Transverse colon (tissue), 4 donors: ENCODE measurements around the gene SULT1A4. TPM values are rescaled to one million over a fixed set of nuclear protein-coding genes. Genes with fewer than 3 reads are reported as not detected.
"Not testable (repeated sequence)": the region's sequence is repeated elsewhere in the genome, so short reads cannot be mapped to it uniquely, and the experiment has no call there.

Source experiments
- DNase-seq: peaks from one replicate; pipeline ENCODE4 v3.0.0-alpha.2; 2019
- H3K27ac ChIP-seq, 4 donors: fragments of 200-600 bp; sonication (generic); 2 replicates each; pipeline ENCODE4 v1.5.1; 2016 to 2018; ENCODE audit warnings: inconsistent platforms in 4 of 4
- H3K27me3 ChIP-seq: fragments of 200-600 bp; sonication (generic); 2 replicates; pipeline ENCODE4 v1.5.1; 2017; ENCODE audit warnings: inconsistent platforms
- H3K36me3 ChIP-seq, 4 donors: fragments of 200-600 bp; sonication (generic); 2 replicates each; pipeline ENCODE4 v1.5.1; 2017 to 2019; ENCODE audit warnings: inconsistent platforms in 4 of 4
- H3K4me1 ChIP-seq, 4 donors: fragments of 200-600 bp; sonication (generic); 2 replicates each; pipeline ENCODE4 v1.5.1; 2017 to 2020; ENCODE audit warnings: inconsistent platforms in 4 of 4
- H3K4me3 ChIP-seq, 4 donors: fragments of 200-600 bp; sonication (generic); 1 replicate in 1 of 4; 2 replicates in 3 of 4; pipeline versions ENCODE4 v1.5.1 to v1.6.1; 2017 to 2019; ENCODE audit warnings: inconsistent platforms in 4 of 4
- H3K9me3 ChIP-seq, 2 donors: fragments of 200-600 bp; sonication (generic); 2 replicates each; pipeline ENCODE4 v1.5.1; 2017 to 2019; ENCODE audit warnings: inconsistent platforms in 2 of 2
- WGBS, 2 donors: methylation state at CpG; one replicate each; pipeline ENCODE4 v1.1.5; 2018; ENCODE audit warnings: low coverage in 1 of 2; 5-methylcytosine and 5-hydroxymethylcytosine counted together
- in situ Hi-C, 4 donors: fragments of 200-750 bp; cut with MboI; loops; one replicate each; pipeline versions ENCODE4 v1.15.0 to v1.15.1; 2017; ENCODE audit warnings: low sequenced_read_pairs in 3 of 4, low pct_ligation_motif_present in 1 of 4, low pct_unique_long_range_greater_than_20kb in 1 of 4
- intact Hi-C: fragments of 100-400 bp; cut with DNase I; formaldehyde crosslinking; loops from one replicate; pipeline ENCODE4 v1.15.1; 2023; ENCODE audit warnings: low total_unique reads
- total RNA-seq, 4 donors: library from RNA; depleted of rRNA; stranded (reverse); fragments of >200 nt; gene quantifications; one replicate each; pipeline ENCODE4 v1.1.0, GENCODE V29; 2016

SULT1A4 gene
- 10 to 100 TPM in 2 of 4 donors, not detected in 2; 40.2 to 74.5 TPM for total RNA-seq

- H3K36me3 ChIP-seq, H3K27me3 ChIP-seq, H3K4me3 ChIP-seq, in situ Hi-C loops, H3K4me1 ChIP-seq, H3K27ac ChIP-seq, intact Hi-C loops, H3K9me3 ChIP-seq, DNase-seq: not testable (repeated sequence)
- WGBS, 2 donors = no CpG with 5 or more reads among the region's 13 CpGs
Measured at GRCh38 chr16:29459706-29460646, at the start of gene SULT1A4. Gene SULT1A4 (plus strand): TSS chr16:29459913. CDS start chr16:29461386, 1,473 bp downstream.

GRCh38 chr16:29423587-29423986 lies 36.1 kb upstream of the SULT1A4 start:
- H3K9me3 ChIP-seq, H3K4me1 ChIP-seq, H3K27me3 ChIP-seq, intact Hi-C loops, H3K36me3 ChIP-seq, DNase-seq, H3K4me3 ChIP-seq, in situ Hi-C loops, H3K27ac ChIP-seq: not testable (repeated sequence)
- 100% methylated on average over 2 of the region's 2 CpGs; no CpG with 5 or more reads in 1 of the 2 donors for WGBS, 2 donors

- not testable (repeated sequence) for H3K9me3 ChIP-seq, H3K27ac ChIP-seq
- 100% methylated on average over 2 to 3 of the region's 3 CpGs for WGBS, 2 donors
Measured at GRCh38 chr16:29425390-29425789, 34.3 kb upstream of the SULT1A4 start.

GRCh38 chr16:29453754-29454153 lies 6.0 kb upstream of the SULT1A4 start:
- DNase-seq, H3K4me1 ChIP-seq, H3K36me3 ChIP-seq, H3K9me3 ChIP-seq, H3K27me3 ChIP-seq, H3K4me3 ChIP-seq, H3K27ac ChIP-seq, intact Hi-C loops, in situ Hi-C loops: not testable (repeated sequence)
- WGBS, 2 donors = no CpG with 5 or more reads among the region's 21 CpGs

More at GRCh38 chr16:29425390-29425789, 34.3 kb upstream of the SULT1A4 start:
- H3K36me3 ChIP-seq, in situ Hi-C loops, intact Hi-C loops, H3K4me1 ChIP-seq, DNase-seq, H3K27me3 ChIP-seq, H3K4me3 ChIP-seq: not testable (repeated sequence)

GRCh38 chr16:29454269-29454668 lies 5.4 kb upstream of the SULT1A4 start, which contains the start of the genes BOLA2 and SLX1B:
Gene BOLA2 (minus strand): TSS chr16:29454351. CDS start chr16:29454253, 98 bp downstream.
Gene SLX1B (plus strand): TSS chr16:29454533.
- H3K36me3 ChIP-seq, intact Hi-C loops, H3K27me3 ChIP-seq, in situ Hi-C loops, H3K9me3 ChIP-seq, H3K4me3 ChIP-seq, H3K4me1 ChIP-seq, DNase-seq, H3K27ac ChIP-seq: not testable (repeated sequence)
- no CpG with 5 or more reads among the region's 33 CpGs for WGBS, 2 donors

- H3K36me3 ChIP-seq, intact Hi-C loops, H3K27me3 ChIP-seq, in situ Hi-C loops, H3K4me1 ChIP-seq, H3K9me3 ChIP-seq, H3K27ac ChIP-seq, H3K4me3 ChIP-seq, DNase-seq: not testable (repeated sequence)
- WGBS, 2 donors = no CpG with 5 or more reads among the region's 29 CpGs
Measured at GRCh38 chr16:29454828-29455227, 4.9 kb upstream of the SULT1A4 start.

- H3K9me3 ChIP-seq, DNase-seq, intact Hi-C loops, H3K27ac ChIP-seq, in situ Hi-C loops, H3K4me1 ChIP-seq, H3K36me3 ChIP-seq, H3K4me3 ChIP-seq, H3K27me3 ChIP-seq: not testable (repeated sequence)
- no CpG with 5 or more reads among the region's 2 CpGs for WGBS, 2 donors
Measured at GRCh38 chr16:29457660-29458059, 2.1 kb upstream of the SULT1A4 start.

GRCh38 chr16:29460647-29461030 lies 926 bp downstream of the SULT1A4 start:
- intact Hi-C loops, DNase-seq, in situ Hi-C loops: not testable (repeated sequence)

GRCh38 chr16:29465985-29466824 lies 6.5 kb downstream of the SULT1A4 start:
- H3K4me1 ChIP-seq, H3K4me3 ChIP-seq, H3K27me3 ChIP-seq, in situ Hi-C loops, H3K9me3 ChIP-seq, DNase-seq, intact Hi-C loops, H3K27ac ChIP-seq, H3K36me3 ChIP-seq: not testable (repeated sequence)
- no CpG with 5 or more reads among the region's 57 CpGs for WGBS, 2 donors

More at GRCh38 chr16:29460647-29461030, 926 bp downstream of the SULT1A4 start:
- H3K27me3 ChIP-seq, H3K4me1 ChIP-seq, H3K9me3 ChIP-seq, H3K27ac ChIP-seq, H3K36me3 ChIP-seq, H3K4me3 ChIP-seq: not testable (repeated sequence)
- no CpG with 5 or more reads among the region's 9 CpGs for WGBS, 2 donors

- intact Hi-C loops, DNase-seq, H3K36me3 ChIP-seq, H3K27ac ChIP-seq, H3K4me3 ChIP-seq, H3K27me3 ChIP-seq, in situ Hi-C loops, H3K9me3 ChIP-seq, H3K4me1 ChIP-seq: not testable (repeated sequence)
- no CpG with 5 or more reads among the region's 33 CpGs for WGBS, 2 donors
Measured at GRCh38 chr16:29466904-29467303, 7.2 kb downstream of the SULT1A4 start.
